Measurements from ENCODE around the gene ZDHHC5. TPM values are rescaled to one million over a fixed set of nuclear protein-coding genes. Genes with fewer than 3 reads are reported as not detected.

The ZDHHC5 gene
- total and polyA plus RNA-seq, 2 of the 13 experiments (the other 11 are each of a cell fraction or from before 2014, with no cell fraction given), result 26.6 to 34.0 TPM

GRCh38 chr11:57741132-57742086, 73.5 kb downstream of the ZDHHC5 start, which contains the start of gene SELENOH (continued):
- no peak for TF ChIP-seq LRRFIP1 (CRISPR knock-in tag; conservative IDR thresholded peaks at IDR 0.05)
- TF ChIP-seq, protein P1, sequence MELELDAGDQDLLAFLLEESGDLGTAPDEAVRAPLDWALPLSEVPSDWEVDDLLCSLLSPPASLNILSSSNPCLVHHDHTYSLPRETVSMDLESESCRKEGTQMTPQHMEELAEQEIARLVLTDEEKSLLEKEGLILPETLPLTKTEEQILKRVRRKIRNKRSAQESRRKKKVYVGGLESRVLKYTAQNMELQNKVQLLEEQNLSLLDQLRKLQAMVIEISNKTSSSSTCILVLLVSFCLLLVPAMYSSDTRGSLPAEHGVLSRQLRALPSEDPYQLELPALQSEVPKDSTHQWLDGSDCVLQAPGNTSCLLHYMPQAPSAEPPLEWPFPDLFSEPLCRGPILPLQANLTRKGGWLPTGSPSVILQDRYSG (CRISPR knock-in tag; IDR thresholded peaks at IDR 0.05), result no peak
- TF ChIP-seq, protein P2, sequence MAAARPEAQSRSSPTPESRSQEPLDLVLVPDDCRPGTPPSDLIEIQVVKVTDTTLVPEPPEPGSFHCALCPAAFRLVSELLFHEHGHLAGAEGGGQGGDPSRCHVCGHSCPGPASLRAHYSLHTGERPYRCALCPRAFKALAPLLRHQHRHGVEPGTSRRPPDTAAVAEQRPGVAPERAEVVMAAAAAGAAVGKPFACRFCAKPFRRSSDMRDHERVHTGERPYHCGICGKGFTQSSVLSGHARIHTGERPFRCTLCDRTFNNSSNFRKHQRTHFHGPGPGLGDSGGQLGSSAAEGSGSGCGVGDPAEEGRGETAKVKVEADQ (CRISPR knock-in tag; IDR thresholded peaks at IDR 0.05; ENCODE audit: borderline replicate concordance), result 0 out of 2 replicates have a peak, but pooled peaks have one; percentile 23
- TF ChIP-seq SALL1 (CRISPR knock-in tag; IDR thresholded peaks at IDR 0.05), result peak; percentile 87
- TF ChIP-seq ZNF761 (CRISPR knock-in tag; conservative IDR thresholded peaks at IDR 0.05), result no peak
- TF ChIP-seq ARID2 (CRISPR knock-in tag; IDR thresholded peaks at IDR 0.05; ENCODE audit: borderline replicate concordance), result no peak
- TF ChIP-seq ZNF770 (CRISPR knock-in tag; IDR thresholded peaks at IDR 0.05), result 0 out of 2 replicates have a peak, but pooled peaks have one; percentile 9
- TF ChIP-seq HNF4A (CRISPR knock-in tag; IDR thresholded peaks at IDR 0.05), result no peak
- peak; percentile 50; the same call in 1 of the 2 replicates for TF ChIP-seq HIVEP1 (CRISPR knock-in tag; IDR thresholded peaks at IDR 0.05)
- TF ChIP-seq ZSCAN20 (CRISPR knock-in tag; IDR thresholded peaks at IDR 0.05; ENCODE audit: borderline replicate concordance), result no peak
- peak; percentile 71 for TF ChIP-seq ZFY (CRISPR knock-in tag; IDR thresholded peaks at IDR 0.05)
- TF ChIP-seq ZNF441 (CRISPR knock-in tag; IDR thresholded peaks at IDR 0.05; ENCODE audit: borderline replicate concordance), result peak; percentile 44; the same call in 1 of the 2 replicates
- no peak for TF ChIP-seq NFKBIZ (CRISPR knock-in tag; IDR thresholded peaks at IDR 0.05)
- peak; percentile 75 for TF ChIP-seq BHLHE40 (IDR thresholded peaks at IDR 0.05; ENCODE audit: low read length)
- TF ChIP-seq SOX13 (IDR thresholded peaks at IDR 0.05), result no peak
- peak in 1 of 2 experiments; percentile 53; a peak in 2 of 4 replicates for TF ChIP-seq SOX13 (CRISPR knock-in tag; conservative IDR thresholded peaks at IDR 0.05 in 1 of 2, IDR thresholded peaks at IDR 0.05 in 1 of 2)
